Amniotic epithelial cell (primary cell): ENCODE results near the gene PPDPF.

ENCODE experiments used
- DNase-seq: peaks from one replicate; pipeline ENCODE4 v3.0.0-alpha.2; 2010; ENCODE audit warnings: low read depth

The PPDPF gene

GRCh38 chr20:63487781-63488241 lies 32.8 kb upstream of the PPDPF start:
- DNase-seq, result no peak

GRCh38 chr20:63488315-63489251 lies 32.0 kb upstream of the PPDPF start:
- DNase-seq, result no peak

- no peak for DNase-seq
These were observed 30.1 kb upstream of the PPDPF start for GRCh38 chr20:63490416-63490815.

- DNase-seq, result no peak
These were observed 29.5 kb upstream of the PPDPF start for GRCh38 chr20:63491078-63491477.

GRCh38 chr20:63491635-63492230 lies 28.8 kb upstream of the PPDPF start:
- DNase-seq, result no peak

GRCh38 chr20:63492518-63492917 lies 28.0 kb upstream of the PPDPF start:
- DNase-seq, result no peak

GRCh38 chr20:63492982-63493381 lies 27.6 kb upstream of the PPDPF start:
- DNase-seq, result no peak

GRCh38 chr20:63493563-63494020 lies 27.0 kb upstream of the PPDPF start:
- no peak for DNase-seq

GRCh38 chr20:63494084-63494419 lies 26.5 kb upstream of the PPDPF start:
- no peak for DNase-seq

GRCh38 chr20:63494420-63495166 lies 26.0 kb upstream of the PPDPF start:
- DNase-seq, result no peak

- no peak for DNase-seq
These were observed 25.3 kb upstream of the PPDPF start for GRCh38 chr20:63495167-63495720.

GRCh38 chr20:63495741-63496595 lies 24.6 kb upstream of the PPDPF start:
- DNase-seq, result peak; percentile 20

GRCh38 chr20:63496596-63497120 lies 23.9 kb upstream of the PPDPF start:
- no peak for DNase-seq

- DNase-seq, result no peak
These were observed 23.2 kb upstream of the PPDPF start for GRCh38 chr20:63497138-63497945.

- no peak for DNase-seq
These were observed 22.3 kb upstream of the PPDPF start for GRCh38 chr20:63497946-63498935.

- DNase-seq, result no peak
These were observed 21.6 kb upstream of the PPDPF start, which contains the start of gene EEF1A2 for GRCh38 chr20:63498960-63499337. Gene EEF1A2 (minus strand): TSS chr20:63499083. CDS start chr20:63497763, 1,320 bp downstream.

GRCh38 chr20:63499338-63499969 lies 21.1 kb upstream of the PPDPF start:
- DNase-seq, result no peak

GRCh38 chr20:63500151-63500901 lies 20.2 kb upstream of the PPDPF start:
- no peak for DNase-seq
